ENCODE measurements around the gene PRMT5.

- no peak for TF ChIP-seq CTCF (conservative IDR thresholded peaks at IDR 0.05)
- no peak for TF ChIP-seq ZFX (IDR thresholded peaks at IDR 0.05)
Observed at GRCh38 chr14:22910916-22911315, 18.3 kb downstream of the PRMT5 start.
